ENCODE results near the gene FCRLA.
"Not testable (repeated sequence)": the region's sequence is repeated elsewhere in the genome, so short reads cannot be mapped to it uniquely, and the experiment has no call there.

The FCRLA gene

GRCh38 chr1:161705537-161705936 lies 1.5 kb upstream of the FCRLA start:
- no peak for DNase-seq (ENCODE audit: low read depth in 3 of 3)

- no peak for DNase-seq (ENCODE audit: low read depth in 3 of 3)
Measured at GRCh38 chr1:161706113-161706481, 932 bp upstream of the FCRLA start.

- DNase-seq (ENCODE audit: low read depth in 3 of 3): no peak
Measured at GRCh38 chr1:161707503-161707902, 474 bp downstream of the FCRLA start.

GRCh38 chr1:161709373-161709772 lies 2.3 kb downstream of the FCRLA start:
- DNase-seq (ENCODE audit: low read depth in 3 of 3): no peak

GRCh38 chr1:161710560-161710959 lies 3.5 kb downstream of the FCRLA start:
- DNase-seq (ENCODE audit: low read depth in 3 of 3): no peak

GRCh38 chr1:161718559-161719324 lies 11.7 kb downstream of the FCRLA start:
- no peak for DNase-seq (ENCODE audit: low read depth in 3 of 3)

GRCh38 chr1:161719325-161719611 lies 12.2 kb downstream of the FCRLA start:
- no peak for DNase-seq (ENCODE audit: low read depth in 3 of 3)

- DNase-seq (ENCODE audit: low read depth in 3 of 3): no peak
Measured at GRCh38 chr1:161720422-161720821, 13.4 kb downstream of the FCRLA start.

- no peak for DNase-seq (ENCODE audit: low read depth in 3 of 3)
Measured at GRCh38 chr1:161720956-161721737, 14.1 kb downstream of the FCRLA start, which contains the start of gene FCRLB. FCRLB (plus strand) TSS chr1:161721544; CDS start chr1:161722673, 1,129 bp downstream.

- no peak for DNase-seq (ENCODE audit: low read depth in 3 of 3)
Measured at GRCh38 chr1:161721738-161722343, 14.8 kb downstream of the FCRLA start.

GRCh38 chr1:161722406-161722805 lies 15.4 kb downstream of the FCRLA start:
- DNase-seq (ENCODE audit: low read depth in 3 of 3): no peak

- DNase-seq (ENCODE audit: low read depth in 3 of 3): no peak
Measured at GRCh38 chr1:161723459-161724141, 16.6 kb downstream of the FCRLA start.

GRCh38 chr1:161725258-161725907 lies 18.4 kb downstream of the FCRLA start:
- DNase-seq (ENCODE audit: low read depth in 3 of 3): not testable (repeated sequence)

- DNase-seq (ENCODE audit: low read depth in 3 of 3): no peak
Measured at GRCh38 chr1:161725908-161726472, 19.0 kb downstream of the FCRLA start.

- peak in 2 of 3 donors; percentile 30 to 59 for DNase-seq (ENCODE audit: low read depth in 3 of 3)
Measured at GRCh38 chr1:161726473-161727255, 19.6 kb downstream of the FCRLA start.

GRCh38 chr1:161727256-161727924 lies 20.4 kb downstream of the FCRLA start:
- DNase-seq (ENCODE audit: low read depth in 3 of 3): no peak

- DNase-seq (ENCODE audit: low read depth in 3 of 3): no peak
Measured at GRCh38 chr1:161728376-161729226, 21.6 kb downstream of the FCRLA start.

GRCh38 chr1:161730050-161730564 lies 23.1 kb downstream of the FCRLA start:
- DNase-seq (ENCODE audit: low read depth in 3 of 3): peak in 1 of 3 donors; percentile 31

- no peak for DNase-seq (ENCODE audit: low read depth in 3 of 3)
Measured at GRCh38 chr1:161731241-161731640, 24.2 kb downstream of the FCRLA start.

All from stimulated activated CD4-positive, alpha-beta T cell treated with anti-CD3 and anti-CD28 coated beads, TNF-alpha, amount 100 ng/mL, for 48 hours (primary cell).